Activated CD4-positive, alpha-beta T cell treated with anti-CD3 and anti-CD28 coated beads, Interleukin-2, Interleukin-6, amounts not matched to agents 100 ng/mL and 50 ng/mL, durations not matched to agents 16 hours and 8 hours (primary cell): ENCODE data around the gene GIMD1.

Experiments used
- DNase-seq: peaks from one replicate; pipeline ENCODE4 v3.0.0-alpha.2; 2020

GIMD1 gene

DNA sequence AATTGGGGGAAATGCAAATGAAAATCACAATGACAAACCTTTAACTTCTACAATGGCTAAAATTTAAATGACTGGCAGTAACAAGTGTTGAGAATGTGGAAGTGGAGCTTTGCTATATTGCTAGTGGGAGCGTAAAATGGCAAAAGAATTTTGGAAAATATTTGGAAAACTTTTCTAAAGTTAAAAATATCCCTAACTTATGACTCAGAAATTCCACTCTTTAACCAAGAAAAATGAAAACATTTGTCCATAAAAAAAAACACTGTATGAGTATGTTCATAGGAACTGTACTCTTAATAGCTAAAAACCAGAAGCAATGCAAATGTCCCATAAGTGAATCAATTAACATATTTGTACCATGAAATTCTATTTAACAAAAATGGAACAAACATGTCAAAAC is 56.2 kb downstream of the GIMD1 start:
- DNase-seq: no peak
